A549 (cell line): Measurements from ENCODE around the gene MTX2. TPM values are rescaled to one million over a fixed set of nuclear protein-coding genes. Genes with fewer than 3 reads are reported as not detected.

Source experiments
- ATAC-seq, 2 experiments: fragments of 200-7000 bp in 1 of 2; fragments of >200 bp in 1 of 2; cut with Nextera tagmentation in 1 of 2; cut with Tn5 transposase in 1 of 2; 3 replicates each; pipeline versions ENCODE4 v1.8.0 to v1.9.1; 2018 to 2020; ENCODE audit warnings: mild to moderate bottlenecking in 1 of 2, moderate library complexity in 1 of 2
- CTCF ChIA-PET: fragments of 300-600 bp; sonication (Branson Sonifier 250); formaldehyde crosslinking; extraction: SDS; loops from one replicate; lab custom pipeline; 2021; ENCODE audit warnings: antibody characterized with exemption, inconsistent platforms; lab: Yijun Ruan, JAX
- POLR2A ChIA-PET: fragments of 350-600 bp; formaldehyde crosslinking; extraction: SDS; loops from one replicate; lab custom pipeline; 2021; ENCODE audit warnings: antibody characterized with exemption, inconsistent platforms; lab: Yijun Ruan, JAX
- DNase-seq, 2 experiments: peaks; one replicate each; pipeline versions ENCODE4 v3.0.0 to v3.0.0-alpha.2; 2011 to 2016; ENCODE audit warnings: low read depth in 1 of 2, low spot score in 1 of 2
- FAIRE-seq: peaks from 2 replicates; lab custom pipeline; 2011; peaks lifted over from hg19 to GRCh38; lab: Jason Lieb, UNC
- H3K27ac ChIP-seq, 2 experiments: fragments of >200 bp; sonication (Bioruptor Twin); formaldehyde crosslinking; 3 replicates each; pipeline ENCODE4 v1.5.1; 2016 to 2017
- H3K4me1 ChIP-seq: fragments of >200 bp; sonication (Bioruptor Twin); formaldehyde crosslinking; 3 replicates; pipeline ENCODE4 v1.6.1; 2016
- H3K4me2 ChIP-seq: fragments of >200 bp; sonication (Bioruptor Twin); formaldehyde crosslinking; 3 replicates; pipeline ENCODE4 v1.6.1; 2016
- H3K4me3 ChIP-seq: fragments of >200 bp; sonication (Bioruptor Twin); formaldehyde crosslinking; 3 replicates; pipeline ENCODE4 v1.5.1; 2016
- H3K9me3 ChIP-seq: fragments of >200 bp; sonication (Bioruptor Twin); formaldehyde crosslinking; 3 replicates; pipeline ENCODE4 v1.6.1; 2016
- ELK1 ChIP-seq: fragments of 150-350 bp; IDR thresholded peaks from 2 replicates; pipeline ENCODE4 v1.6.1; 2014; ENCODE audit warnings: low read depth, mild to moderate bottlenecking, low read length
- FOXS1 ChIP-seq: fragments of 250-450 bp; sonication (Bioruptor Pico); IDR thresholded peaks from 2 replicates; pipeline ENCODE4 v1.5.0; 2020; ENCODE audit warnings: mild to moderate bottlenecking, moderate library complexity
- GATA3 ChIP-seq: IDR thresholded peaks from 2 replicates; pipeline ENCODE4 v1.6.1; 2012; ENCODE audit warnings: borderline replicate concordance
- HDAC2 ChIP-seq: fragments of 200-600 bp; sonication (generic); IDR thresholded peaks from 2 replicates; pipeline ENCODE4 v1.6.1; 2016
- HES2 ChIP-seq: fragments of >200 bp; sonication (Bioruptor Twin); formaldehyde crosslinking; IDR thresholded peaks from 2 replicates; pipeline ENCODE4 v1.6.1; 2016
- HMGXB4 ChIP-seq: fragments of 250-450 bp; sonication (Bioruptor Pico); IDR thresholded peaks from 2 replicates; pipeline ENCODE4 v1.5.0; 2021; ENCODE audit warnings: mild to moderate bottlenecking, moderate library complexity, borderline replicate concordance
- HOXA7 ChIP-seq: fragments of 250-450 bp; sonication (Bioruptor Pico); IDR thresholded peaks from 2 replicates; pipeline ENCODE4 v1.5.0; 2020; ENCODE audit warnings: mild to moderate bottlenecking, moderate library complexity
- HOXB5 ChIP-seq: fragments of 250-450 bp; sonication (Bioruptor Pico); IDR thresholded peaks from 2 replicates; pipeline ENCODE4 v1.5.0; 2020; ENCODE audit warnings: mild to moderate bottlenecking, moderate library complexity
- JUN ChIP-seq, 2 experiments: fragments of >200 bp; sonication (Bioruptor Twin); formaldehyde crosslinking; IDR thresholded peaks; 2 replicates in 1 of 2; 3 replicates in 1 of 2; pipeline ENCODE4 v1.6.1; 2016 to 2017
- NR3C1 ChIP-seq: fragments of >200 bp; sonication (Bioruptor Twin); formaldehyde crosslinking; IDR thresholded peaks from 3 replicates; pipeline ENCODE4 v1.6.1; 2017
- RAD21 ChIP-seq, 2 experiments: fragments of >200 bp in 1 of 2; sonication (Bioruptor Twin) in 1 of 2; formaldehyde crosslinking in 1 of 2; IDR thresholded peaks in 1 of 2; conservative IDR thresholded peaks in 1 of 2; 2 replicates in 1 of 2; 3 replicates in 1 of 2; pipeline ENCODE4 v1.6.1; 2012 to 2018; ENCODE audit warnings: inconsistent platforms in 1 of 2
- USF2 ChIP-seq: fragments of 450-650 bp; IDR thresholded peaks from 2 replicates; pipeline ENCODE4 v1.6.1; 2014; ENCODE audit warnings: antibody characterized with exemption
- ZNF302 ChIP-seq: fragments of 250-450 bp; sonication (Bioruptor Pico); IDR thresholded peaks from 2 replicates; pipeline ENCODE4 v1.9.0; 2021; ENCODE audit warnings: inconsistent platforms, mild to moderate bottlenecking, moderate library complexity
- WGBS: methylation state at CpG from one replicate; pipeline ENCODE4 v1.1.6; 2017; ENCODE audit errors: missing lambda C conversion rate; 5-methylcytosine and 5-hydroxymethylcytosine counted together
- polyA plus RNA-seq, 4 experiments: library from polyadenylated mRNA; depleted of rRNA in 3 of 4; stranded (reverse); fragments of >200 nt; fragmentation: RNase III in 1 of 4; extraction: RNeasy Plus Mini Kit Qiagen cat#74134 plus additional on column Dnase treatment in 1 of 4; gene quantifications; 2 replicates in 3 of 4; 3 replicates in 1 of 4; pipeline ENCODE4 v1.2.3, GENCODE V29; 2011 to 2017

MTX2 gene
- polyA plus RNA-seq, 2 of the 4 experiments (the other 2 are of a cell fraction), result 56.9 to 81.8 TPM

- TF ChIP-seq ELK1 (no peak), HDAC2 (no peak)
- TF ChIP-seq, all 56 proteins: peak for 0
Measured at GRCh38 chr2:176283291-176284068, 14.2 kb downstream of the MTX2 start (continued).

- ATAC-seq (no peak), FAIRE-seq (no peak), DNase-seq (no peak)
- POLR2A ChIA-PET, result no interaction called here
- Histone ChIP-seq H3K4me1 (no peaks in the 10 kb centered on the region), H3K4me2 (no peak overlapping the region), H3K27ac (no peak overlapping the region), H3K4me3 (no peak overlapping the region), H3K9me3 (no peaks in the 10 kb centered on the region)
- TF ChIP-seq ZNF302 (CRISPR knock-in tag) (no peak), FOXS1 (CRISPR knock-in tag) (no peak), HMGXB4 (CRISPR knock-in tag) (no peak), NR3C1 (no peak), HOXA7 (no peak), GATA3 (no peak)
- WGBS, result 92% methylated on average over 1 of the region's 1 CpG
- CTCF ChIA-PET, result no interaction called here
Measured at GRCh38 chr2:176284461-176285049, 15.3 kb downstream of the MTX2 start.

GRCh38 chr2:176285321-176285720, 16.1 kb downstream of the MTX2 start:
- TF ChIP-seq RAD21 (conservative IDR thresholded peaks at IDR 0.05 in 1 of 2, IDR thresholded peaks at IDR 0.05 in 1 of 2), result no peak
- no peak for TF ChIP-seq USF2
- TF ChIP-seq HMGXB4 (CRISPR knock-in tag), result no peak
- no peak for TF ChIP-seq HES2
- TF ChIP-seq JUN (IDR thresholded peaks at IDR 0.05), result no peak
- TF ChIP-seq ELK1, result no peak
- TF ChIP-seq NR3C1, result no peak
- no peak for TF ChIP-seq HOXB5 (CRISPR knock-in tag)
- no peaks in the 10 kb centered on the region for H3K9me3 ChIP-seq
- FAIRE-seq (no peak), DNase-seq (peak in 1 of 2 experiments; percentile 17), ATAC-seq (peak in 1 of 2 experiments; percentile 73; a peak in 3 of 6 replicates)
- H3K4me1 ChIP-seq, result no peaks in the 10 kb centered on the region
- POLR2A ChIA-PET, result no interaction called here
- CTCF ChIA-PET, result no interaction called here
- H3K27ac ChIP-seq, result no peak overlapping the region
- H3K4me2 ChIP-seq, result no peak overlapping the region
- H3K4me3 ChIP-seq, result no peak overlapping the region
